Measurements from ENCODE around the gene IRF8.

IRF8 gene

DNA sequence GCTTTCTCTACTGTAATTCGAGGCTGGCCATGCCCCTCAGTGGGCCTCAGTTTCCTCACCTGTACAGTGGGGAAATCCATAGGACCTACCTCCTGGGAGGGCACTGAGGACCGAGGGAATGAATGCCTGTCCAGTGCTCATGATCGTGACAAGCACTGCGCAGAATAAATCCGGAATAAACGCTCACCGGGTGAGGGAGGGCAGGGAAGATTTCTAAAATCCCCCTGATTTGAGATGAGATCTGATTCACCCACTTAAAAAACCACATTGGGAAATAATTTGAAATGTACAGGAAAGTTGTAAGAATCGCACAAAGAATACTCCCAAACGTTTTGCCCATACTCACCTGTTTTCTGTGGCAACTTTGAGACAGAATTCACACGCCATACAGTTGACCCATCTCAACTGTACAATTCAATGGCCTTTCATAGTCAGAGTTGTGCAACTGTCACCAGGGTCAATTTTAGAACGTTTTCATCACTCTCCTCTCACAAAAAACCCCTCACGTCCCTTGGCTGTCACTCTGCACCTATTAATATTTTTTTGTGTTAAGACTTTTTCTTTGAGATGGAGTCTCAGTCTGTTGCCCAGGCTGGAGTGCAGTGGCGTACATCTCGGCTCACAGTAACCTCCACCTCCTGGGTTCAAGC lies 49.8 kb downstream of the IRF8 start:
- intact Hi-C loops (cut with micrococcal nuclease): no loop called here
- H3K27me3 Mint-ChIP-seq: peaks cover 49% of the 10 kb centered on the region
- no peaks in the 10 kb centered on the region for H3K36me3 Mint-ChIP-seq (ENCODE audit: low read depth)
- H3K9me3 Mint-ChIP-seq: no peaks in the 10 kb centered on the region
- no peak overlapping the region for H3K27ac Mint-ChIP-seq
- H3K4me1 Mint-ChIP-seq (ENCODE audit: low read depth): peaks cover 59% of the 10 kb centered on the region
- H3K4me3 Mint-ChIP-seq: no peak overlapping the region

DNA sequence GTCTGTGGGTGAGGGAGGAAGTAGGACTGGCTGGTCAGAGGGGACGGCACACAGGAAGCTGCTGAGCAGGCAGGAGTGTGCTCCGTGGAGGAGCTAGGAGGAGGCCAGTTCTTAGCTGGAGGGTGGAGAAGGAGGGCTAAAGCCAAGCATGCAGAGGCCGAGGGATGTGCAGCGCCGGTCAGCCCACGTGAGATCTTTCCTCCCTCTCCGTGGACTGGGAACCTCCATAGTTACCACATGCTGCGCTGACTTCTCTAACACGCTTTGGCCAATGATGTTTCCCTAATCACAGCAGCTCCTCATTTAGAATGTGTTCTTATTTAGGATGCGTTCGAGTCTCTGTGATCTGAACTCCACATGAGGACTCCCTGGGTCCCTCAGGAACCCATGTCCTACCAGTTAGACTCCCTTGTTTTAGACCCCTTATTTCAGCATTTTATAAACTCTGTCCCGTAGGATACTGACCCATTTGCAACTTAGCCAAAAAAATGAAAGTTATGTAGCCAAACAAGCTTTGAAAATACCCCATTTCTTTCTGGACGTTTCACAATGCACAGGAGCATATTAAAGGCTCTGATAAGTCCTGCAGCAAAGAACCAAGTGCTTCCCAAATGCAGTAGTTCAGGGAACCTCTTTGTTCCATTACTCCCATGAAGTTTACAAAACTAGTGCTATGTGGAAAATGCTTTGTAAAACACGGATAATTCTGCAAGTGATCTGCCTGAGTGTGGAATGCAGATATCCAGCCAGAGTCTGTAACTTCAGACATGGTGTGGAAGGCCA lies 51.4 kb downstream of the IRF8 start:
- no peaks in the 10 kb centered on the region for H3K9me3 Mint-ChIP-seq
- peaks cover 54% of the 10 kb centered on the region for H3K4me1 Mint-ChIP-seq (ENCODE audit: low read depth)
- H3K4me3 Mint-ChIP-seq: no peak overlapping the region
- intact Hi-C loops (cut with micrococcal nuclease): no loop called here
- no peaks in the 10 kb centered on the region for H3K36me3 Mint-ChIP-seq (ENCODE audit: low read depth)
- peaks cover 51% of the 10 kb centered on the region for H3K27me3 Mint-ChIP-seq
- no peak overlapping the region for H3K27ac Mint-ChIP-seq

DNA sequence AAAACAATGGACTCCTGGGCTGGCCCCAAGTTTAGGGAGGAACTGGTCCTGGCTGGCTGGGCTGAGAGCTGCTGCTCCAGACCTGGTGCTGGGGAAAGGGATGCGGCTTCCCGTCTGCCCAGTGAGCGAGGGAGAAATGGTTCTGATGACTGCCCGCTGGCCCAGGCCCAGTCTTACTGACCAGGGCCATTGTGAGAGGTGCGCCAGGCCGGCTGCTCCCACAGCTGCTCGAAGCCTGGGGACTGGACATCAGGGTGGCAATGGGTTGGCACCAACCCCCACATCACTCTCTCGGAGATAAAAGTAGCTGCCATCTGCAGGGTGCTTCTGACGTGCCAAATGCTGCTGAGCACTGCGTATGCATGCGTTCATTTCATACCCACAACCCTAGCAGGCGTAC lies 53.2 kb downstream of the IRF8 start:
- Mint-ChIP-seq H3K36me3 (ENCODE audit: low read depth) (no peaks in the 10 kb centered on the region), H3K9me3 (no peaks in the 10 kb centered on the region), H3K4me3 (no peak overlapping the region), H3K4me1 (ENCODE audit: low read depth) (peaks cover 64% of the 10 kb centered on the region), H3K27ac (no peak overlapping the region), H3K27me3 (peaks cover 48% of the 10 kb centered on the region)
- intact Hi-C loops (cut with micrococcal nuclease): no loop called here

DNA sequence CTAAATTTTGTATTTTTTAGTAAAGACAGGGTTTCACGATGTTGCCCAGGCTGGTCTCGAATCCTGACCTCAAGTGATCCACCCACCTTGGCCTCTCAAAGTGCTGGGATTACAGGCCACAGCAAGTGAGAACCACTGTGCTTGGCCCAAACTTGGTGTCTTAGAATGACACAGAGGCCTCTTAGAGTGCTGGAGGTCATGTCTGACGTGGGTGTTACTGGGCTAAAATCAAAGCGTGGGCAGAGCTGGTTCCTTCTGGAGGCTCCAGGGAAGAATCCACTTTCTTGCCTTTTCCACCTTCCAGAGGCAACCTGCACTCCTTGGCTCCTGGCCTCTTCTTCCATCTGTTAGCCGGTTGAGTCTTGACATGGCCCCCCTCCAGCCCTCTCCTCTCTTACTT lies 53.8 kb downstream of the IRF8 start:
- H3K36me3 Mint-ChIP-seq (ENCODE audit: low read depth): no peaks in the 10 kb centered on the region
- H3K9me3 Mint-ChIP-seq: no peaks in the 10 kb centered on the region
- H3K4me1 Mint-ChIP-seq (ENCODE audit: low read depth): peaks cover 65% of the 10 kb centered on the region
- intact Hi-C loops (cut with micrococcal nuclease): no loop called here
- no peak overlapping the region for H3K27ac Mint-ChIP-seq
- peaks cover 46% of the 10 kb centered on the region for H3K27me3 Mint-ChIP-seq
- H3K4me3 Mint-ChIP-seq: no peak overlapping the region

DNA sequence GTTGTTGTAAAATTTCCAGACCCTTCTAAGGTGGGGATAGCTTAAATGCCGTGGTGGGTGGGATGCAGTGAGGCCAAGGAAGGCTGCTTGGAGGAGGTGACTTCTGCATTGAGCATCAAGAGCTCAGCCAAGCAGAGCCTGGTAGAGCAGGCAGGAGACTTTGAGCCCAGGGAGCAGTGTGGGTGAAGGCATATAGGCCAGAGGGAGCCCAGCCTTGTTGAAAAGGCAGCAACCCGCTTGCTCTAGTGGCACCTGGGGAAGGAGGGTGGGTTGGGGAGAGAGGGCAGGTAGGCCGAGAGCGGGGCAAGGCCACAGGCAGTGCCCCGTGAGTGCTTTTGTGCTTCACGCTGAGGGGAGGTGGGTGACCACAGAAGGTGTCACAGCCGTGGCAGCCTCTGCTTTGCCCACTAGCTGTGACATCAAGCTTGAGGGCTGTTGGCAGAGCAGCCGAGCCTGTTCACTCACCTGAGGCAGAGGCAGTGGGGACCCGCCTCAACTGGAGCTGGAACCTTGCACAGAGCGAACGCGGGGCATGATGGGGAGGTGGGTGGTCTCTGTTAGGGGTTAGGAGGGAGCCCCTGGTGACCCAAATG lies 56.1 kb downstream of the IRF8 start:
- H3K27ac Mint-ChIP-seq: peak overlapping the region; percentile 35
- H3K4me1 Mint-ChIP-seq (ENCODE audit: low read depth): peaks cover 57% of the 10 kb centered on the region
- H3K27me3 Mint-ChIP-seq: peaks cover 30% of the 10 kb centered on the region
- H3K9me3 Mint-ChIP-seq: no peaks in the 10 kb centered on the region
- H3K36me3 Mint-ChIP-seq (ENCODE audit: low read depth): no peaks in the 10 kb centered on the region
- H3K4me3 Mint-ChIP-seq: no peak overlapping the region
- intact Hi-C loops (cut with micrococcal nuclease): no loop called here

DNA sequence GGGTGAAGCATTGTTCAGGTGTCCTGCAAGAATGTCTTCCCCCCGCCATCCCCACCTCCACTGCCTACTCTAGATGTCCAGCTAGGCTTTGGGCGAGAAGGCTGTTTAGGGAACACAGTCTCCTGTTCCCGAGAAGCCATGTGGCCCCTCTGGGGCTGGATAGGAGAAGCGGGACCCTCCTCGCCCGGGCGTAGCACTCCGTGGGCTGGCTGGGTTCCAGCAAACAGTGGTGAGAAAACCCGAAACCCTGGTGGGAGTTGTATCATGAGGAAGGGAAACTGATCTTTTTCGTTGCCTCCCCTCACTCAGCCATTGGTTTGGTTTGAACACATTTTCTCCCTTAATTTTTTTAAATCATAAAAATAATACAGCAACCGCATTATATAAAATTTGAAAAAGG lies 56.6 kb downstream of the IRF8 start:
- intact Hi-C loops (cut with micrococcal nuclease): no loop called here
- Mint-ChIP-seq H3K4me3 (no peak overlapping the region), H3K27ac (peak overlapping the region; percentile 35), H3K9me3 (no peaks in the 10 kb centered on the region), H3K4me1 (ENCODE audit: low read depth) (peaks cover 57% of the 10 kb centered on the region), H3K27me3 (peaks cover 29% of the 10 kb centered on the region), H3K36me3 (ENCODE audit: low read depth) (no peaks in the 10 kb centered on the region)

DNA sequence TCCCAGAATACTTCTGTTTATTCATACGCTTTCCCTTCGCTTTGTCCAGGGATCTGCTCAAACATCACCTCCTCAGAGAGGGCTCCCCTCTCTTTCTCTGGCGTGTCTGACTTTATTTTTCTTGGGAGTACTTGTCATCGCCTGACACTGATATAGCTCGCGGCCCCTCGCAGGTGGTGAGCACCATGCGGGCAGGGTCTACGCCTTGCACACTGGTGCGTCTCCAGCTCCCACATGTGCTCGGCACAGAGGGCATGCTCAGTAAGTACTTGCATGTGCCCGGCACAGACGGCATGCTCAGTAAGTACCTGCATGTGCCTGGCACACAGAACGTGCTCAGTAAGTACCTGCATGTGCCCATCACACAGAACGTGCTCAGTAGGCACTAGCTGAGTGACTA lies 57.5 kb downstream of the IRF8 start:
- Mint-ChIP-seq H3K27me3 (peaks cover 25% of the 10 kb centered on the region), H3K36me3 (ENCODE audit: low read depth) (no peaks in the 10 kb centered on the region), H3K27ac (peak overlapping the region; percentile 35), H3K4me1 (ENCODE audit: low read depth) (peaks cover 62% of the 10 kb centered on the region), H3K9me3 (no peaks in the 10 kb centered on the region), H3K4me3 (peak overlapping the region; percentile 28)
- intact Hi-C loops (cut with micrococcal nuclease): no loop called here

DNA sequence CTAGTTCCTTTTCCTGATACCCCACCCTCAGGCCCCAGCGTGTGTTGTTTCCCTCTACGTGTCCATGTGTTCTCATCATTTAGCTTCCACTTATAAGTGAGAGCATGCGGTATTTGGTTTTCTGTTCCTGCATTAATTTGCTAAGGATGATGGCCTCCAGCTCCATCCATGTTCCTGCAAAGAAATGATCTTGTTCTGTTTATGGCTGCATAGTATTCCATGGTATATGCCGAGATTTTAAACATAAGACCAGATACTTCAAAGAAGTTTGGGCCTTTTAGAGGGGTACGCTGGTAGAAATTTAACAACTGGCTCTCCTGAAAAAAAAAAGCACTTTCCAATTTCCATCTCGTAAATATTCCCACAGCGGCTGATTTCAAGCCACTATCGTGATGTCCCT lies 59.8 kb downstream of the IRF8 start:
- Mint-ChIP-seq H3K9me3 (no peaks in the 10 kb centered on the region), H3K27ac (no peak overlapping the region), H3K36me3 (ENCODE audit: low read depth) (no peaks in the 10 kb centered on the region), H3K27me3 (peaks cover 30% of the 10 kb centered on the region), H3K4me1 (ENCODE audit: low read depth) (peaks cover 60% of the 10 kb centered on the region), H3K4me3 (no peak overlapping the region)
- intact Hi-C loops (cut with micrococcal nuclease): no loop called here

DNA sequence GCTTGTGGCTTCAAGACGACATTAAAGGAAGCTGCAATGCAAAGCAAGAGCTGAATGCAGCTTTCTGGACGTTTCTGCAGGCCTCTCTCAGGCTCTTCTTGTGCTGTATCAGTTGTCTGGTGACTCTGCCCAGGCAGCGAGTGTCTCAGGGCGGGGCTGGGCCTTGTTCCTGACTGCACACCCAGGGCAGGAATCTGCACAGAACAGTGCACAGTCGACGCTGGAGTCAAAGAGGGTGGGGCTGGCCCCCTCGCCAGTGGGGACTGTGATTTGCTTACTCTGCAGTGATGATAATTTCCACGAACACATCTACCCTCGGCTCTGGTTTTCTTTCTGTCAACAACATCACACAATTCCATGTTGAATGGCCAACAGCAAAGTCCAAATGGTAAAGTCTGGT lies 60.7 kb downstream of the IRF8 start:
- H3K36me3 Mint-ChIP-seq (ENCODE audit: low read depth): no peaks in the 10 kb centered on the region
- peaks cover 26% of the 10 kb centered on the region for H3K27me3 Mint-ChIP-seq
- intact Hi-C loops (cut with micrococcal nuclease): no loop called here
- H3K4me3 Mint-ChIP-seq: no peak overlapping the region
- H3K27ac Mint-ChIP-seq: no peak overlapping the region
- no peaks in the 10 kb centered on the region for H3K9me3 Mint-ChIP-seq
- peaks cover 61% of the 10 kb centered on the region for H3K4me1 Mint-ChIP-seq (ENCODE audit: low read depth)

DNA sequence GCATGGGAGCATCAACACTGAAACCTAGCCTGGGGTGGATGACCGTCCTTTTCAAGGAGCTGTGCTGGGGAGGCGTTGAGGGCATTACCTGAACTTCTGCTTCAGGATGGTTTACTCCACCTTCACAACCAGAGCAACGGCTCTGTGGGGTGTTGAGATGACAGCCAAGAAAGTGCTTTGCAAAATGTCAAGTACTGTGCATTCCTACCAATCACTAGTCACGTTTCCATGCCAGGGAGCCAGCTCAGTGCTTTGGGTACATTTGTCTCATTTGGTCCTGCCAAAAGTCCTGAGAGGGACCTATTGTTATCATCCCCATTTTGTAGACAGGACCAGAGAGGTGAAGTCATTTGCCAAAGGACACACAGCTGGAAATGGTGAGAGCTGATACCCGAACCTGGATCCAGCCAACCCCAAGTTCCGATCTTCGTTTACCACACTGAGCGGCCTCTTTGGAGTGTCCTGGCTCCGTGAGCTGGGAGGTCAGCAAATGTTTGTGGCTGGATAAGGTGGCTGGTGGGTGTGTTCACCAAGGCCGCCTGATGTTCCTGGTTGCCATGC lies 61.6 kb downstream of the IRF8 start:
- intact Hi-C loops (cut with micrococcal nuclease): no loop called here
- Mint-ChIP-seq H3K4me3 (no peak overlapping the region), H3K9me3 (no peaks in the 10 kb centered on the region), H3K27me3 (peaks cover 21% of the 10 kb centered on the region), H3K36me3 (ENCODE audit: low read depth) (no peaks in the 10 kb centered on the region), H3K27ac (no peak overlapping the region), H3K4me1 (ENCODE audit: low read depth) (peaks cover 60% of the 10 kb centered on the region)

DNA sequence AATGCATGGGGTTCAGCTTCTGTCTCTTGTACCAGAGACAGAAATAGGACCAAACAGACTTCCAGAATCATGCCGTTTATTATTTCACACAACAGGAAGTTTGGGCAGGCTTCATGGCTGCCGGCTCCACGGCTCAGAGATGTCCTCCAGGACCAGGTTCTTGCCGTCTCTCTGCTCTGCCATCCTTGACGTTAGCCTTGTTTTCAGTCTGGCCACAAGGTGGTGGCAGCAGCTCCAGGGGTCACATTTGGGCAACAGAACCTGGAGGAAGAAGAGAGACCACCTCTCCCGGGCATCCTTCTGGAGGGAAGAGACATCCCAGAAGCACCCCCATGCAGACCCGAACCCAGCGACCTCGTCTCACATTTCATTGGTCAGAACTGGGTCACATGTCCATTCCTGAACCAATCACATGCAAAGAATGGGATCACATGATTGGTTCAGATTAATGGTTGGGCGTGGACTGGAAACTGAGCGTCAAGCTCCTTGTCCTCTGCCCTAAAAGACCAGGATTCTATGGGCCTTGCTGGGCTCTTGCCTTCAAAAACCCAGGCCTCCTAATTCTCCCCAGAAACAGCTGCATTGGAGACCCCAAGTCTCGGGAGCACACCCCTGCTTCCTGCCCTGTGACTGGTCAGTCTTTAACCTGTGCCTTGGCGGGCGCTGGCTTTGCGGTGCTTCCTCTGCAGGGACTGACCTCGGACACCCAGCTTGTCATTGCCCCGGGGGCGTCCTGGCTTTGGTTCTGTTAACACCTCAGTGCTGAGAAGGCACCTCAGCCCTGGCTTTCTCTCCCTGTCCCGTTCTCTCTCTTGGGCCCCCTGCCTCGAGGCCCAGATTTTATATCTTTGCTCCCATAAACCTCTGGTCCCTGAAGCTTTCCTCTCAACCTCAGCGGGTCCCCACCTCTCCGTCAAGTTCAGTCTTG lies 63.3 kb downstream of the IRF8 start:
- H3K36me3 Mint-ChIP-seq (ENCODE audit: low read depth): no peaks in the 10 kb centered on the region
- peaks cover 59% of the 10 kb centered on the region for H3K4me1 Mint-ChIP-seq (ENCODE audit: low read depth)
- H3K27me3 Mint-ChIP-seq: peaks cover 14% of the 10 kb centered on the region
- intact Hi-C loops (cut with micrococcal nuclease): no loop called here
- no peak overlapping the region for H3K27ac Mint-ChIP-seq
- H3K4me3 Mint-ChIP-seq: no peak overlapping the region
- no peaks in the 10 kb centered on the region for H3K9me3 Mint-ChIP-seq

DNA sequence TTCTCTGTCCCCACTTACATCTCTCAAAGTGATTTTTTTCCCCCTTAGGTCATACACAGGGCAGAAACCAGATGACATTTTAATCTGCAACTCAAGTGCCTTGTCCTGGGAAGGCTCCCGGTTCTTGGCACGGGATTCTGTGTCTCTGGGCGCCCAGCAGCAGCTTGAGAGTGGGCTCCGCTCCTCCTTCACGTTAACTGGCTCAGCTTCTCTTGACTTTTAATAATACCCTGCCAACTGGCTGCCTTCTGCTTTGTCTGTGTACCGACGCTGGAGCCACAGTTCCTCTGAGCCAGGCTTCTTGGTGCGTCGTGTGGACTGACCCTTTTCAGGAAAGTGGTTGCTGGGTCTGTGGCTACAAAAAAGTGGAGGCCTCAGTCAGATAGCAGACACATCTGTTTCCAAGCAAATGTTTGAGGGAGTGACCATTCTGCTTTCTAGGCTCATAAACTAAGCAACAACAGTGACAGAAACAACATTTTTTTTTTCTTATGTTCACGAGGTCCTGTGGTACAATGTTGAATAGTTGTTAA lies 64.9 kb downstream of the IRF8 start:
- no peaks in the 10 kb centered on the region for H3K9me3 Mint-ChIP-seq
- H3K27me3 Mint-ChIP-seq: peaks cover 26% of the 10 kb centered on the region
- H3K4me1 Mint-ChIP-seq (ENCODE audit: low read depth): peaks cover 70% of the 10 kb centered on the region
- intact Hi-C loops (cut with micrococcal nuclease): no loop called here
- H3K27ac Mint-ChIP-seq: peak overlapping the region; percentile 25
- H3K4me3 Mint-ChIP-seq: no peak overlapping the region
- no peaks in the 10 kb centered on the region for H3K36me3 Mint-ChIP-seq (ENCODE audit: low read depth)

DNA sequence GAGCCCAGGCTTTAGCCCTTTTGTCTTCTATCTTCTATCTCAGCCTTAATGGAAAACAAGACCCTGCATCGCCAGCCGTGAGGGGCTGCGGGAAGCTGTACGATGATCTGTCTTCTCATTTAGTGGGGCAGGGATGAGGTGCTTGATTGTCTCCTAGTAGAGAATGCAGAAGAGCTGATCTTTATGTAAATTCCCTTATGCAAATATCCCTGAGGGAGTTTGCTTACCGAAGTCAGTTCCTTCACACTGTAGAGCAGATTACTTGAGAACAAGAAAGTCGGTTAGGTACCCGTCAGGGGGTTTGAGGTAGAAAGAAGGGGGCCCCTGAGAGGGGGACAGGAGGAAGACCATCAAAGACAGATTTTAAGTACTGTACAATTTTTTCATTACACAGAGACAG lies 66.2 kb downstream of the IRF8 start:
- peaks cover 34% of the 10 kb centered on the region for H3K27me3 Mint-ChIP-seq

More for the DNA sequence above, 66.2 kb downstream of the IRF8 start:
- H3K4me1 Mint-ChIP-seq (ENCODE audit: low read depth): peaks cover 74% of the 10 kb centered on the region
- H3K9me3 Mint-ChIP-seq: no peaks in the 10 kb centered on the region
- no peaks in the 10 kb centered on the region for H3K36me3 Mint-ChIP-seq (ENCODE audit: low read depth)
- intact Hi-C loops (cut with micrococcal nuclease): no loop called here
- H3K27ac Mint-ChIP-seq: no peak overlapping the region
- no peak overlapping the region for H3K4me3 Mint-ChIP-seq

Data from dendritic cell treated with granulocyte-macrophage colony-stimulating factor and Interleukin-4, amounts not matched to agents 40 ng/mL and 50 ng/mL, for 4 days (primary cell).